NB4 (cell line): Measurements from ENCODE around the gene CYSRT1.

Experiments used
- CTCF ChIP-seq: IDR thresholded peaks from one replicate; pipeline ENCODE4 v1.5.1; 2012; ENCODE audit warnings: low read depth, low read length
- MAX ChIP-seq: IDR thresholded peaks from 2 replicates; pipeline ENCODE4 v1.6.1; 2011; ENCODE audit warnings: low read depth, low read length
- POLR2A ChIP-seq: IDR thresholded peaks from 2 replicates; pipeline ENCODE4 v1.6.1; 2011; ENCODE audit warnings: mild to moderate bottlenecking; ENCODE audit not compliant: insufficient read length; ENCODE audit errors: extremely low read depth

- no peak for TF ChIP-seq CTCF
- TF ChIP-seq POLR2A = no peak
- TF ChIP-seq MAX = no peak
Measured at GRCh38 chr9:137227853-137228505, 3.0 kb downstream of the CYSRT1 start.
